NCI-H82 treated with DMSO at 0.1 percent for 48 hours (cell line): ENCODE measurements around the gene MRPS2.
"Not testable (repeated sequence)": the region's sequence is repeated elsewhere in the genome, so short reads cannot be mapped to it uniquely, and the experiment has no call there.

ENCODE experiments used
- DNase-seq: peaks from one replicate; lab custom pipeline; 2025; ENCODE audit not compliant: unreplicated experiment; lab: John Stamatoyannopoulos, UW

Gene MRPS2

GRCh38 chr9:135530146-135530545 is 29.7 kb downstream of the MRPS2 start:
- DNase-seq = no peak

GRCh38 chr9:135531096-135531495 is 30.6 kb downstream of the MRPS2 start:
- DNase-seq = no peak

GRCh38 chr9:135533113-135533512 is 32.6 kb downstream of the MRPS2 start:
- no peak for DNase-seq

GRCh38 chr9:135533674-135534073 is 33.2 kb downstream of the MRPS2 start:
- DNase-seq = no peak

GRCh38 chr9:135534192-135534711 is 33.8 kb downstream of the MRPS2 start:
- not testable (repeated sequence) for DNase-seq

- not testable (repeated sequence) for DNase-seq
Observed at GRCh38 chr9:135534826-135535225, 34.3 kb downstream of the MRPS2 start.

GRCh38 chr9:135535631-135536030 is 35.1 kb downstream of the MRPS2 start:
- DNase-seq = not testable (repeated sequence)

- no peak for DNase-seq
Observed at GRCh38 chr9:135536216-135536615, 35.7 kb downstream of the MRPS2 start.

GRCh38 chr9:135543262-135543894 is 42.9 kb downstream of the MRPS2 start:
- DNase-seq = not testable (repeated sequence)

GRCh38 chr9:135544981-135545635 is 44.6 kb downstream of the MRPS2 start:
- no peak for DNase-seq

- not testable (repeated sequence) for DNase-seq
Observed at GRCh38 chr9:135545646-135546176, 45.2 kb downstream of the MRPS2 start, which contains the start of gene OBP2A. OBP2A (plus strand) TSS chr9:135546126; CDS start chr9:135546181, 55 bp downstream.

- DNase-seq = not testable (repeated sequence)
Observed at GRCh38 chr9:135546792-135547617, 46.5 kb downstream of the MRPS2 start.

GRCh38 chr9:135547756-135548736 is 47.6 kb downstream of the MRPS2 start:
- no peak for DNase-seq

- DNase-seq = not testable (repeated sequence)
Observed at GRCh38 chr9:135549478-135550343, 49.2 kb downstream of the MRPS2 start.

GRCh38 chr9:135550344-135550918 is 49.9 kb downstream of the MRPS2 start:
- no peak for DNase-seq

GRCh38 chr9:135551031-135551430 is 50.5 kb downstream of the MRPS2 start:
- DNase-seq = no peak

GRCh38 chr9:135551456-135551855 is 51.0 kb downstream of the MRPS2 start:
- no peak for DNase-seq

- DNase-seq = no peak
Observed at GRCh38 chr9:135552021-135552697, 51.7 kb downstream of the MRPS2 start.
